B cell (primary cell): ENCODE results near the gene WFDC5. TPM values are rescaled to one million over a fixed set of nuclear protein-coding genes. Genes with fewer than 3 reads are reported as not detected.

ENCODE experiments used
- ATAC-seq: fragments of 200-7000 bp; cut with Tn5 transposase; one replicate; pipeline ENCODE4 v1.10.0; 2021; ENCODE audit warnings: low read depth, mild to moderate bottlenecking, moderate number of reproducible peaks, moderate library complexity
- CTCF ChIA-PET: fragments of 350-600 bp; sonication (Branson Sonifier 250); formaldehyde crosslinking; loops from one replicate; lab custom pipeline; 2021; ENCODE audit warnings: antibody characterized with exemption, inconsistent platforms; lab: Charles Lee
- POLR2A ChIA-PET: fragments of 350-600 bp; sonication (Branson Sonifier 250); formaldehyde crosslinking; loops from one replicate; lab custom pipeline; 2021; ENCODE audit warnings: antibody characterized with exemption; lab: Charles Lee
- DNase-seq: peaks from one replicate; pipeline ENCODE4 v3.0.0; 2013
- H2AFZ ChIP-seq: 2 replicates; pipeline ENCODE4 v1.6.1; 2012; ENCODE audit warnings: mild to moderate bottlenecking, low read depth, low read length; ENCODE audit not compliant: insufficient read depth, poor library complexity, severe bottlenecking
- H3K27ac ChIP-seq, 2 donors: 1 replicate in 1 of 2; 2 replicates in 1 of 2; pipeline ENCODE4 v1.5.1; 2012 to 2013; ENCODE audit warnings: low read length in 2 of 2, mild to moderate bottlenecking in 2 of 2, moderate library complexity in 1 of 2
- H3K27me3 ChIP-seq, 4 experiments: fragments of 200-600 bp in 1 of 4; sonication (generic) in 1 of 4; replicated peaks in 1 of 4; 1 replicate in 2 of 4; 2 replicates in 2 of 4; pipeline versions ENCODE4 v1.6.1 to v1.7.0; 2013 to 2016; ENCODE audit warnings: low read length in 3 of 4, mild to moderate bottlenecking in 2 of 4, mixed read lengths in 1 of 4, moderate library complexity in 1 of 4; ENCODE audit not compliant: insufficient read depth in 4 of 4, control insufficient read depth in 3 of 4; ENCODE audit errors: control extremely low read depth in 1 of 4
- H3K36me3 ChIP-seq, 2 experiments: replicated peaks in 1 of 2; 1 replicate in 1 of 2; 2 replicates in 1 of 2; pipeline versions ENCODE4 v1.6.1 to v1.7.1; 2013; ENCODE audit warnings: low read length in 1 of 2; ENCODE audit not compliant: insufficient read depth in 2 of 2, control insufficient read depth in 1 of 2; ENCODE audit errors: control extremely low read depth in 1 of 2, extremely low read depth in 1 of 2
- H3K4me1 ChIP-seq, 2 donors: fragments of 200-600 bp in 1 of 2; sonication (generic) in 1 of 2; 1 replicate in 1 of 2; 2 replicates in 1 of 2; pipeline versions ENCODE4 v1.5.1 to v1.6.1; 2013 to 2017; ENCODE audit warnings: low read length in 2 of 2; ENCODE audit not compliant: control insufficient read depth in 2 of 2, insufficient read depth in 2 of 2
- H3K4me2 ChIP-seq: replicated peaks from 2 replicates; pipeline ENCODE3; 2012; ENCODE audit warnings: mild to moderate bottlenecking, low read depth, low read length; ENCODE audit not compliant: poor library complexity, severe bottlenecking
- H3K4me3 ChIP-seq, 5 experiments: fragments of 200-600 bp in 1 of 5; sonication (generic) in 1 of 5; 1 replicate in 3 of 5; 2 replicates in 2 of 5; pipeline versions ENCODE4 v1.5.1 to v1.7.0; 2011 to 2016; ENCODE audit warnings: low read length in 4 of 5, mild to moderate bottlenecking in 4 of 5, low read depth in 2 of 5, control low read depth in 1 of 5, moderate library complexity in 1 of 5; ENCODE audit not compliant: insufficient read depth in 1 of 5; ENCODE audit errors: control extremely low read depth in 1 of 5, extremely low read depth in 1 of 5
- H3K79me2 ChIP-seq: fragments of 200-600 bp; sonication (generic); one replicate; pipeline ENCODE4 v1.6.0; 2016; ENCODE audit warnings: low read length; ENCODE audit not compliant: control insufficient read depth, insufficient read depth
- H3K9ac ChIP-seq: fragments of 200-600 bp; sonication (generic); 2 replicates; pipeline ENCODE4 v1.6.1; 2017; ENCODE audit warnings: mild to moderate bottlenecking, low read length, moderate library complexity
- H3K9me3 ChIP-seq, 3 donors: one replicate each; pipeline versions ENCODE4 v1.6.1 to v1.7.1; 2013; ENCODE audit warnings: low read length in 2 of 3; ENCODE audit not compliant: control insufficient read depth in 2 of 3, insufficient read depth in 1 of 3; ENCODE audit errors: control extremely low read depth in 1 of 3
- H4K20me1 ChIP-seq: 2 replicates; pipeline ENCODE4 v1.6.0; 2012; ENCODE audit warnings: mild to moderate bottlenecking, low read length; ENCODE audit not compliant: insufficient read depth, control insufficient read depth, poor library complexity, severe bottlenecking
- H3K27ac Mint-ChIP-seq: one replicate; pipeline ENCODE4 v1.8.0; 2021; ENCODE audit warnings: mixed read lengths
- H3K27me3 Mint-ChIP-seq: one replicate; pipeline ENCODE4 v1.8.0; 2021; ENCODE audit warnings: mixed read lengths
- H3K4me1 Mint-ChIP-seq: one replicate; pipeline ENCODE4 v1.8.0; 2021; ENCODE audit warnings: mixed read lengths
- H3K4me3 Mint-ChIP-seq: one replicate; pipeline ENCODE4 v1.8.0; 2021; ENCODE audit warnings: mixed read lengths
- H3K9me3 Mint-ChIP-seq: one replicate; pipeline ENCODE4 v1.8.0; 2022; ENCODE audit warnings: mixed read lengths; ENCODE audit not compliant: insufficient read depth
- CTCF ChIP-seq: fragments of 200-600 bp; IDR thresholded peaks from one replicate; pipeline ENCODE4 v1.8.0; 2022; ENCODE audit warnings: antibody characterized with exemption, mild to moderate bottlenecking
- EZH2 ChIP-seq: IDR thresholded peaks from 2 replicates; pipeline ENCODE4 v1.6.1; 2012; ENCODE audit warnings: borderline replicate concordance, low read depth, mild to moderate bottlenecking, moderate library complexity, low read length; ENCODE audit not compliant: insufficient read depth, poor library complexity, severe bottlenecking
- WGBS: methylation state at CpG from one replicate; pipeline ENCODE4 v1.1.5; 2013; ENCODE audit warnings: missing lambda C conversion rate; ENCODE audit not compliant: insufficient coverage; 5-methylcytosine and 5-hydroxymethylcytosine counted together
- intact Hi-C: fragments of 100-400 bp; cut with micrococcal nuclease; formaldehyde crosslinking; loops from one replicate; pipeline ENCODE4 v1.10.0; 2022
- polyA plus RNA-seq: library from polyadenylated mRNA; depleted of rRNA; stranded (reverse); fragments of >200 nt; gene quantifications from 2 replicates; pipeline ENCODE4 v1.2.3, GENCODE V29; 2012
- total RNA-seq, 2 donors: library from RNA; stranded (reverse); fragments of 120-200 nt in 1 of 2; gene quantifications; 1 replicate in 1 of 2; 2 replicates in 1 of 2; pipeline versions ENCODE4 v1.2.3 to v1.2.4, GENCODE V29; 2013 to 2022

WFDC5 gene
- total and polyA plus RNA-seq, 2 donors (not counting 1 experiment from before 2014, with no cell fraction given), result not detected

GRCh38 chr20:45080867-45081624 is 33.9 kb downstream of the WFDC5 start:
- H3K4me1 ChIP-seq, result no peaks in the 10 kb centered on the region
- peaks cover 17 to 68% of the 10 kb centered on the region in 2 experiments for H3K36me3 ChIP-seq
- POLR2A ChIA-PET, result no interaction called here
- no peak overlapping the region for H3K9ac ChIP-seq
- intact Hi-C loops, result no loop called here
- Mint-ChIP-seq H3K27me3 (no peaks in the 10 kb centered on the region), H3K4me1 (peaks cover 11% of the 10 kb centered on the region), H3K9me3 (peaks cover 5% of the 10 kb centered on the region), H3K4me3 (no peak overlapping the region), H3K27ac (no peak overlapping the region)
- no peak overlapping the region for H3K4me2 ChIP-seq
- peaks cover 5% of the 10 kb centered on the region for H4K20me1 ChIP-seq
- 100% methylated on average over 2 of the region's 5 CpGs for WGBS
- TF ChIP-seq EZH2, result no peak
- TF ChIP-seq CTCF, result peak; percentile 44
- CTCF ChIA-PET, result no interaction called here
- H3K79me2 ChIP-seq, result no peaks in the 10 kb centered on the region
- no peak overlapping the region for H3K27ac ChIP-seq
- H2AFZ ChIP-seq, result no peak overlapping the region
- no peak for DNase-seq
- H3K27me3 ChIP-seq, result no peaks in the 10 kb centered on the region
- H3K4me3 ChIP-seq, result no peak overlapping the region
- no peak for ATAC-seq
- H3K9me3 ChIP-seq, result peaks cover 0 to 11% (median 6%) of the 10 kb centered on the region in 3 donors

DNA sequence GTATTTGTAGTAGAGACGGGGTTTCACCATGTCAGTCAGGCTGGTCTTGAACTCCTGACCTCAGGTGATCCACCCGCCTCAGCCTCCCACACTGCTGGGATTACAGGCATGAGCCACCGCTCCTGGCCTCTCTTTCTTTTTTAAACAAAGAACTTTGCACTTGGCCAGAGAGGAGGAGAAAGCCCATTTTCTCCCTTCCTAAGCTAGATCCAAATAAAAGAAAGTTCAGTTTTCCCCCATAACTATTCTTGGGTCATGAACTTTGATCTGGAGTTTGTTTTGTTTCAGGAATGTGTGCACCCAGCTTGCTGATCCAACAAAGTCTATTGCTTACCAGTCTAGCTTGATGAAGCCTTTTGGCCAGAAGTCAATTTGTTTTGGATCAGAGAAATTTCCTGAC is 37.4 kb downstream of the WFDC5 start:
- Histone ChIP-seq H3K27me3 (no peaks in the 10 kb centered on the region), H3K9ac (no peak overlapping the region), H3K9me3 (peaks cover 0 to 7% (median 6%) of the 10 kb centered on the region in 3 donors), H3K4me1 (no peaks in the 10 kb centered on the region), H4K20me1 (peaks cover 19% of the 10 kb centered on the region), H3K79me2 (peaks cover 8% of the 10 kb centered on the region), H3K27ac (no peak overlapping the region), H3K4me3 (no peak overlapping the region), H2AFZ (no peak overlapping the region), H3K4me2 (no peak overlapping the region), H3K36me3 (peaks cover 26 to 93% of the 10 kb centered on the region in 2 experiments)
- POLR2A ChIA-PET, result no interaction called here
- no peak overlapping the region for H3K27ac Mint-ChIP-seq
- DNase-seq (no peak), ATAC-seq (no peak)
- TF ChIP-seq EZH2 (no peak), CTCF (no peak)
- no peak overlapping the region for H3K4me3 Mint-ChIP-seq
- CTCF ChIA-PET, result interaction anchor here (1.3 to 1.9 kb wide), 2 partner anchors 17 to 19 kb away, joined by 4 to 6 read pairs; no protein-coding TSS in a partner anchor
- H3K27me3 Mint-ChIP-seq, result no peaks in the 10 kb centered on the region
- peaks cover 5% of the 10 kb centered on the region for H3K9me3 Mint-ChIP-seq
- H3K4me1 Mint-ChIP-seq, result no peaks in the 10 kb centered on the region
- 94% methylated on average over 2 of the region's 3 CpGs for WGBS
- intact Hi-C loops, result no loop called here
